VCaP (cell line): ENCODE measurements around the gene HPD.
"Not testable (repeated sequence)": the region's sequence is repeated elsewhere in the genome, so short reads cannot be mapped to it uniquely, and the experiment has no call there.

ENCODE experiments used
- H3K27ac ChIP-seq: fragments of 450-650 bp; 2 replicates; pipeline ENCODE4 v1.5.1; 2017
- CTCF ChIP-seq: fragments of 450-650 bp; conservative IDR thresholded peaks from 2 replicates; pipeline ENCODE4 v1.5.1; 2017; ENCODE audit warnings: mild to moderate bottlenecking, moderate library complexity

HPD gene

GRCh38 chr12:121860257-121860656, 1.6 kb upstream of the HPD start:
- no peak for TF ChIP-seq CTCF
- H3K27ac ChIP-seq: peak overlapping the region; percentile 62; the same call in 1 of the 2 replicates

GRCh38 chr12:121858318-121858661, 369 bp downstream of the HPD start:
- no peak overlapping the region for H3K27ac ChIP-seq
- TF ChIP-seq CTCF: no peak

- TF ChIP-seq CTCF: no peak
- no peak overlapping the region for H3K27ac ChIP-seq
These were observed 1.1 kb downstream of the HPD start for GRCh38 chr12:121857322-121858246.

- not testable (repeated sequence) for H3K27ac ChIP-seq
These were observed 6.3 kb downstream of the HPD start for GRCh38 chr12:121852392-121852791.

- no peak overlapping the region for H3K27ac ChIP-seq
- TF ChIP-seq CTCF: no peak
These were observed 9.0 kb downstream of the HPD start for GRCh38 chr12:121849665-121850064.

GRCh38 chr12:121849211-121849610, 9.4 kb downstream of the HPD start:
- H3K27ac ChIP-seq: no peak overlapping the region
- no peak for TF ChIP-seq CTCF

- no peak overlapping the region for H3K27ac ChIP-seq
- no peak for TF ChIP-seq CTCF
These were observed 13.0 kb downstream of the HPD start for GRCh38 chr12:121845701-121846100.
